Testis (tissue), 2 donors: ENCODE data around the gene ZC3H7A.
"Not testable (repeated sequence)": the region's sequence is repeated elsewhere in the genome, so short reads cannot be mapped to it uniquely, and the experiment has no call there.

ENCODE experiments used
- CTCF ChIP-seq, 3 experiments: fragments of 450-650 bp in 2 of 3; fragments of 200-600 bp in 1 of 3; sonication (generic) in 1 of 3; IDR thresholded peaks; one replicate each; pipeline ENCODE4 v1.5.1; 2016 to 2019; ENCODE audit warnings: antibody characterized with exemption in 3 of 3, mild to moderate bottlenecking in 2 of 3, moderate library complexity in 1 of 3
- POLR2A ChIP-seq: fragments of 450-650 bp; IDR thresholded peaks from one replicate; pipeline ENCODE4 v1.6.1; 2017; ENCODE audit warnings: antibody characterized with exemption, mild to moderate bottlenecking, moderate library complexity

- TF ChIP-seq CTCF (IDR thresholded peaks at IDR 0.05); POLR2A: not testable (repeated sequence)
Observed at GRCh38 chr16:11784381-11784780, 12.7 kb downstream of the ZC3H7A start.
